ENCODE measurements around the gene SIGLEC1.

DNA sequence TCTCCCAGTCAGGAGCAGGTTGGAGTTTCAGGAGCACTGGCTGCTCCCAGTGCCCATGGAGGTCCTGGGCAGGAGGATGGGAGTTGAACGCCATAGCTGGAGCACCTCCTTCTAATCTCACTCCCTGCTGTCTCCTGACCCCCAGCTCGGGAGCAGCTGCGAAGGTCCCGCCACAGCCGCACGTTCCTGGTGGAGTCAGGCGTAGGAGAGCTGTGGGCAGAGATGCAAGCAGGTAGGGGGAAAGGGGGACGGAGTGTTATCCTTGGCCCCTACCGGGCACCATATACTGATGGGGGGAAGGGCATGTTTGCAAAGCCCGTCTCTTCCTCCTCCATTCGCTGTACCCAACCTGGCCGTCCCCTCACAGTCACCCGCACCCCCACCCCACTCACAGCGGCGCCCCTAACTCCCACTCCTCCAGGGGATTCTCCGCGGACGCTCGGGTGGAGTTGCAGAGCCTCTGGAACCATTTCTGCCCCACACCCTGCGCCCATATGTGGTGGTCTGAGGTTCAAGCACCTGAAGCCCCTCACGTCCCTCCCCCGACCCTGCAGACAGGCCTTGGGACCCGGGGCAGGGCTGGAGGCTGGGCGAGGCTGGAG is 36.8 kb upstream of the SIGLEC1 start:
- TF ChIP-seq, protein P1, sequence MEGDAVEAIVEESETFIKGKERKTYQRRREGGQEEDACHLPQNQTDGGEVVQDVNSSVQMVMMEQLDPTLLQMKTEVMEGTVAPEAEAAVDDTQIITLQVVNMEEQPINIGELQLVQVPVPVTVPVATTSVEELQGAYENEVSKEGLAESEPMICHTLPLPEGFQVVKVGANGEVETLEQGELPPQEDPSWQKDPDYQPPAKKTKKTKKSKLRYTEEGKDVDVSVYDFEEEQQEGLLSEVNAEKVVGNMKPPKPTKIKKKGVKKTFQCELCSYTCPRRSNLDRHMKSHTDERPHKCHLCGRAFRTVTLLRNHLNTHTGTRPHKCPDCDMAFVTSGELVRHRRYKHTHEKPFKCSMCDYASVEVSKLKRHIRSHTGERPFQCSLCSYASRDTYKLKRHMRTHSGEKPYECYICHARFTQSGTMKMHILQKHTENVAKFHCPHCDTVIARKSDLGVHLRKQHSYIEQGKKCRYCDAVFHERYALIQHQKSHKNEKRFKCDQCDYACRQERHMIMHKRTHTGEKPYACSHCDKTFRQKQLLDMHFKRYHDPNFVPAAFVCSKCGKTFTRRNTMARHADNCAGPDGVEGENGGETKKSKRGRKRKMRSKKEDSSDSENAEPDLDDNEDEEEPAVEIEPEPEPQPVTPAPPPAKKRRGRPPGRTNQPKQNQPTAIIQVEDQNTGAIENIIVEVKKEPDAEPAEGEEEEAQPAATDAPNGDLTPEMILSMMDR (conservative IDR thresholded peaks at IDR 0.05; ENCODE audit: low read depth in 2 of 2) = no peak
- TF ChIP-seq POLR2AphosphoS5 (IDR thresholded peaks at IDR 0.05; ENCODE audit: low read depth) = no peak
- TF ChIP-seq, protein P2, sequence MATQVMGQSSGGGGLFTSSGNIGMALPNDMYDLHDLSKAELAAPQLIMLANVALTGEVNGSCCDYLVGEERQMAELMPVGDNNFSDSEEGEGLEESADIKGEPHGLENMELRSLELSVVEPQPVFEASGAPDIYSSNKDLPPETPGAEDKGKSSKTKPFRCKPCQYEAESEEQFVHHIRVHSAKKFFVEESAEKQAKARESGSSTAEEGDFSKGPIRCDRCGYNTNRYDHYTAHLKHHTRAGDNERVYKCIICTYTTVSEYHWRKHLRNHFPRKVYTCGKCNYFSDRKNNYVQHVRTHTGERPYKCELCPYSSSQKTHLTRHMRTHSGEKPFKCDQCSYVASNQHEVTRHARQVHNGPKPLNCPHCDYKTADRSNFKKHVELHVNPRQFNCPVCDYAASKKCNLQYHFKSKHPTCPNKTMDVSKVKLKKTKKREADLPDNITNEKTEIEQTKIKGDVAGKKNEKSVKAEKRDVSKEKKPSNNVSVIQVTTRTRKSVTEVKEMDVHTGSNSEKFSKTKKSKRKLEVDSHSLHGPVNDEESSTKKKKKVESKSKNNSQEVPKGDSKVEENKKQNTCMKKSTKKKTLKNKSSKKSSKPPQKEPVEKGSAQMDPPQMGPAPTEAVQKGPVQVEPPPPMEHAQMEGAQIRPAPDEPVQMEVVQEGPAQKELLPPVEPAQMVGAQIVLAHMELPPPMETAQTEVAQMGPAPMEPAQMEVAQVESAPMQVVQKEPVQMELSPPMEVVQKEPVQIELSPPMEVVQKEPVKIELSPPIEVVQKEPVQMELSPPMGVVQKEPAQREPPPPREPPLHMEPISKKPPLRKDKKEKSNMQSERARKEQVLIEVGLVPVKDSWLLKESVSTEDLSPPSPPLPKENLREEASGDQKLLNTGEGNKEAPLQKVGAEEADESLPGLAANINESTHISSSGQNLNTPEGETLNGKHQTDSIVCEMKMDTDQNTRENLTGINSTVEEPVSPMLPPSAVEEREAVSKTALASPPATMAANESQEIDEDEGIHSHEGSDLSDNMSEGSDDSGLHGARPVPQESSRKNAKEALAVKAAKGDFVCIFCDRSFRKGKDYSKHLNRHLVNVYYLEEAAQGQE (IDR thresholded peaks at IDR 0.05; ENCODE audit: unreplicated experiment) = no peak
- no peak for TF ChIP-seq EZH2 (IDR thresholded peaks at IDR 0.05; ENCODE audit: low read depth, unreplicated experiment)
- no peak for TF ChIP-seq STAT1 (IDR thresholded peaks at IDR 0.05; ENCODE audit: unreplicated experiment)
- TF ChIP-seq ZNF331 (CRISPR knock-in tag; IDR thresholded peaks at IDR 0.05; ENCODE audit: low read depth) = no peak
- TF ChIP-seq EZH2phosphoT487 (IDR thresholded peaks at IDR 0.05; ENCODE audit: unreplicated experiment) = no peak
- TF ChIP-seq JUNB (IDR thresholded peaks at IDR 0.05; ENCODE audit: unreplicated experiment) = no peak
- TF ChIP-seq, protein P3, sequence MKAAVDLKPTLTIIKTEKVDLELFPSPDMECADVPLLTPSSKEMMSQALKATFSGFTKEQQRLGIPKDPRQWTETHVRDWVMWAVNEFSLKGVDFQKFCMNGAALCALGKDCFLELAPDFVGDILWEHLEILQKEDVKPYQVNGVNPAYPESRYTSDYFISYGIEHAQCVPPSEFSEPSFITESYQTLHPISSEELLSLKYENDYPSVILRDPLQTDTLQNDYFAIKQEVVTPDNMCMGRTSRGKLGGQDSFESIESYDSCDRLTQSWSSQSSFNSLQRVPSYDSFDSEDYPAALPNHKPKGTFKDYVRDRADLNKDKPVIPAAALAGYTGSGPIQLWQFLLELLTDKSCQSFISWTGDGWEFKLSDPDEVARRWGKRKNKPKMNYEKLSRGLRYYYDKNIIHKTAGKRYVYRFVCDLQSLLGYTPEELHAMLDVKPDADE (IDR thresholded peaks at IDR 0.05) = no peak
